Kidney glomerular epithelial cell (primary cell): ENCODE measurements around the gene EPM2A.

Experiments used
- DNase-seq: peaks from one replicate; lab custom pipeline; 2025; lab: John Stamatoyannopoulos, UW

The EPM2A gene

GRCh38 chr6:145602726-145603326, 132.5 kb downstream of the EPM2A start:
- no peak for DNase-seq

DNA sequence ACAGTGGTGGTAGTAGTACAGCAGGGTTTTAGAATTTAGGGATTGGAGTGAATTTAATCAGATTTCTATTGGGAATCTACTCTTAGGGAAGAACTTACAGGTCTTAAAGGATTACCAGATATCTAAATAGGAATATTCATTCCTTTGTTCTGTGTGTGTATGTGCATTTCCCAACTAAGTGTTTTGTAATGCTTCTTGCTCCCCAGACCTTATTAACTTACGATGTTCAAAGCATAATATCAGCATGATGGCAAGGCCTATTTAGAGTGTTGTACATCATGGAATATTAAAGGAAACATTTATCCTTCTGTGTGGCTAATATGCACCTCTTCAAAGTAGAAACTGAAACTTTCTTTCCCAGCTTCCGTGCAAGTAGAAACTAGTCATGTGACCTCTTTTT, 133.9 kb downstream of the EPM2A start:
- DNase-seq: no peak

DNA sequence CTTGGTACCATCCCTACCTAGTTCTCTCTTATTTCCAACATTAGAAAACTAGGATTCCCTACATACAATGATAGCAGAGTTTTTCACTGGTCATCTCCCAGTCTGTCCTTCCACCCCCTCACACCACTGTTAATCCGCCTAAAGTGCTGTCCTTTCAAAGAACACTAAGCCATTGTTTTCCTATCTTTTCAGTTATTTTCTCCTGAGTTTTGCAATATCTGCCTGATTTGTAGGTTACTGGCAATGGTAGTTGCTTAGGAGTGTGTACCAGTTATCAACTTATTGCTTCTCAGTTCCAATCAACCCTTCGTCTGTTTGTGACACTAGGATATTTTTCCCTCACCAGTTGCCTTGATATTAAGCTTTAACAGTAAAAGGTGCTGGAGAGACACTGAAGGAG, 135.0 kb downstream of the EPM2A start:
- DNase-seq: no peak

DNA sequence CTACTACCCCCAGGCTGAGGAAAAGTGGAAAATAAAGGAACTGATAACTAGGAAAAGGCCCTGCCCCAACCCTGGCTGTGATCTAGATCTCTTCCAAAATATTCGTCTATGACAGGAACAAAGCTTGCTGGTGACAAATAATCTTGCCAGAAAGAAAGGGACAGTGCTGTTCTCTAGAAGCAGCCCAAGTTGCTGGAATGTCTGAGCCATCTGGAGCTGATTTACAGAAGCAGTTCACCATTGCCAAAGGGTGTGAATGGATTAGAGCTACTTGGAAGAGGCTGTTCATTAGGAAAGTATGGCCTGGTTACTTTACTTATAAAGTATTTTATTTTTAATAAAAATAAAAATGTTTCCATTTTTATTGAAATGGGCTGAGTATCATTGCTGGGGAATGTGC, 146.3 kb downstream of the EPM2A start:
- no peak for DNase-seq

GRCh38 chr6:145587334-145587733, 148.0 kb downstream of the EPM2A start:
- DNase-seq: no peak

DNA sequence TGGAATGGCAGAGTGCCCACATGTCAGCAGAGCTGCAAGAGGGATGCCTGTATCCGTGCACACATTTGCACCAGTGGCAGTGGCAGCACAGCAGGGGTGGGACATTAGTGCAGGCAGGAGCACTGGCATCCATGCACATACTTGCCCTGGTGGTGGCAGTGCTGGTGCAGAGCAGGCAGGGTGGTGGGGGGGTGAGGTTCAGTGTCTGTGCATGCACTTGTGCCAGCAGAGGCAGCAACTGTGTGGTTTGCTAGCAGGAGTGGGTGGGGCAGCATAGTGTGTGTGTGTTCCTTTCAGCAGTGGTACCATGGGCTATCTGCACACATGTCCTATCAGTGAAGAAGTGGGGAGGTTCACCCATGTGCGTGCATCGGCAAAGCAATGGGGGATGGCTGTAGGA, 151.6 kb downstream of the EPM2A start:
- DNase-seq: no peak
